HG02642 (cell line): ENCODE results near the gene UNC5A.

Experiments used
- ATAC-seq: cut with Tn5 transposase; IDR thresholded peaks from one replicate; pipeline ENCODE4 v1.9.1; 2021; ENCODE audit warnings: mild to moderate bottlenecking; ENCODE audit not compliant: unreplicated experiment, poor library complexity

UNC5A gene

DNA sequence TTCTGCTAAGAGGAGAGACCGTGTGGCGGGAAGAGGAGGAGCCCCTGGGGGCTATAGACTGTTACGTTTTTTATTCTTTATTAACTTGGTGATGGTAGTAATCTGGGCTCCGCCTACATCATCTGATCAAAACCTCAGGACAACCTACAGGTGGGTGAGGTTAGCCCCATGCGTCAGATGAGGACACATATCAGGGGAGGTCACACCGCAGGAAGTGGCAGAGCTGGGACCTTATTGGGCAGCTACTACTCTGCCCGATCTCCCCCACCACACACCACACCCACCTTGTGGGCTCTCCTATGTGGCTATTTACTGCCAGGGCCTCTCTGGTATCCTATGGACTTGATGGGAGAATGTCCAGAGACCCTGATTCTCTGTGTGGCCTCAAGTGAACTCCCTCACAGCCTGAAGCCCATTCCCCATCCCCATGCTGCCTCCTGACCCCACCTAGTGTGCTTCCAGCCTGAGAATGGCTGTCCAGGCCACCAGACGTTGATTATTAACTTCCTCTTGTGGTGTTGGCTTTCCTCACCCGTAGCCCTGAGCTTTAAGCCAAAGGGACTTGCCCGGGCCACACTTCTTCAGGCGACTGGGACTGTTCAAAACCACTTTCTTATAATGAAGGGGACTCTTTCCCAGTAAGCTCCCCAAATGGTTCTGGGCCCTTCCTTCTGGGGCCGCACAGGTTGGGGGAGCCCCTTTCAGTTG, 8.2 kb downstream of the UNC5A start:
- ATAC-seq, result peak; percentile 51

DNA sequence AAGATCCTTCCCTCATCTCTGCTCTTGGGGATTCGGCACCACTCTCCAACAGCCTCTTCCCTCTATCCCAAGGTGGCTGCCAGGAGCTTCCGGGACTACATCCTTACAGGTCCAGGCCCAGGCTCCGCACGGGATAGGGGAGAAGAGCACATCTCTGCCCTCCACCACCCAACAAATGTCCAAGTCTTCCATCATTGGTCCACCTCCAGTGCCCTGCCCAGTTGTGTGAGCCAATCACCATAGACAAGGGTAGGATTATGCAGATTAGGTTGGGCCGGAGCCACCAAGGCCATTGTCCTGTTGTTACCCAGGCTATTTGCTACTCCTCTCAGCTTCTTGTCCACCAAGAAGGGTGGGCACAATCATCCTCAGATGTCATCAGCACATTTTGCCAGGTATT, 9.1 kb downstream of the UNC5A start:
- ATAC-seq, result no peak

- ATAC-seq, result no peak
These were observed 10.6 kb downstream of the UNC5A start for GRCh38 chr5:176820937-176821336.

GRCh38 chr5:176821441-176821840, 11.1 kb downstream of the UNC5A start:
- ATAC-seq, result no peak

DNA sequence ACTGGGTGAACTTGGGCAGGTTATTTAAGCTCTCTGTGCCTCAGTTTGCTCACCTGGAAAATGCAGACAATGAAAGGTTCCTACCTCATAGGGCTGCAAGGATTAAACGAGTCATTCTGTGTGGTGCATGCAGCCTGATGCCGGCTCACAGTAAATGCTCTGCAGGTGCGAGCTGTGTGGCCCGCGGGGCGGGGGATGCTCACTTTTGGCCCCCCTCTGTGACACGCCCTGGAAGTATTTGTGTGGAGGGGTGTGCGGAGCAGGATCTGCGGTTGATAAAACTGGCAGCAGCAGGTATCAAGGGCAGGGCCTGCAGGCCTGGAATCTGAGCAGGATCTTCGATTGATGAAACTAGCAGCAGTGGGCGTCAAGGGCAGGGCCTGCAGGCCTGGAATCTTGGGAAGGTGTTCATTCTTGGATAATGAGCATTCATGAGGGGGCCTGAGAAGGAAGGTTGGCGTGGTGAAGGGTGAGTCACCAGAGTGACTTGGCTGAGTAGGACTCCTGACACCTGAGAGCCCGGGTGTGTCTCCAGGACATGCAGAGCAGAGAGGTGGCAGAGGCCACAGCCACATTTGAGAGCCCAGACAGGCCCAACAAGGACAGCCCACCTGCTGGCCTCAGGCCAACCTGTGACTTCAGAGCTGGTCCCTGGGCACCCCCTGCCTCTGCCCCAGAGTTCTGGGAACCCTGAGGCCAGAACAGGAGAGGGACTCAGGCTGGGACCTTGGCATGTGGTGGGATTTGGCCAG, 11.9 kb downstream of the UNC5A start:
- no peak for ATAC-seq

GRCh38 chr5:176822793-176823481, 12.6 kb downstream of the UNC5A start:
- ATAC-seq, result no peak

DNA sequence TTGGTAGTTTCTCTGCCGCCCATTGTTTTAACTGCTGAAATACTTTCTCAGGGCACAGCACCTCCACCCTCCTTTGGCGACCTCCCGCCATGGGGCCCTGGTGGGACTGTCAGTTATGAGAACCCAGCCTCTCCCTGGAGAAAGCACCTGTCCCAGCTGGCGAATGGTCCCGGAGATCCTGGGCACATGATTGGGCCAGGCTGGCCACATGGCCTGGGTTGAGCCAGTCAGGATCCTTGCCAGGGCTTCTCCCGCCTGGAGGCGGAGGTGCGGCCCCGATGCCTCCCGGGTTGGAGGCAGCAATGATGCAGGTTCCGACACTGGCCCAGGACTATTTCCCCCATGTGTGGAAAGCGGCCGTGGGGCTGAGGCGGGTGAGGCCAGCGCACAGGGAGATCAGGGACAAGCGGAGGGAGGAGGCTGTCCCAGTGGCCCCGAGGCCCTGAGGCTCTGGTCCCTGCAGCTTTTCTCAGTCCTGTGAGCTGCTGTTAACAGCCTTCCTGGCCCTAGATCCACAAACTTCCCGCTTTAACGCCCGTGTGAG, 13.6 kb downstream of the UNC5A start:
- ATAC-seq, result no peak

GRCh38 chr5:176824604-176825003, 14.2 kb downstream of the UNC5A start:
- ATAC-seq, result no peak

DNA sequence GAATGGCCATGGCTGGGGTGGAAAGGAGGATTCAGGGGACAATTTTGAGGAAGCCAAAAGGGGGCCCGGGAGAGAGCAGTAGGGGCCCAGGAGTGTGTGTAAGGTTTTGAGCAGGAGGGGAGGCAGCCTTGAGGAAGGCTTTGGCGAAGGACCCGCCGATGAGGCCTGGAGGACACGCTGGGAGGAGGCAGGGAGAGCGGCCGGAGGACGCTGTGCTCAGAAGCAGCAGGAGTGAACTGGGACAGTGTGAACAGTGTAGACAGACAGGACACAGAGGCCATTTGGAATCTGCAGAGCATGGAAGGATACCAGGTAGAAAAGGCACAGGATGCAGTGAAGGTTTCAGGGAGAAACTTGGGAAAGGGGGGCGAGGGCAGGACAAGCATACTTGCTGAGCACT, 14.9 kb downstream of the UNC5A start:
- no peak for ATAC-seq

- ATAC-seq, result no peak
These were observed 15.6 kb downstream of the UNC5A start for GRCh38 chr5:176825957-176826356.

DNA sequence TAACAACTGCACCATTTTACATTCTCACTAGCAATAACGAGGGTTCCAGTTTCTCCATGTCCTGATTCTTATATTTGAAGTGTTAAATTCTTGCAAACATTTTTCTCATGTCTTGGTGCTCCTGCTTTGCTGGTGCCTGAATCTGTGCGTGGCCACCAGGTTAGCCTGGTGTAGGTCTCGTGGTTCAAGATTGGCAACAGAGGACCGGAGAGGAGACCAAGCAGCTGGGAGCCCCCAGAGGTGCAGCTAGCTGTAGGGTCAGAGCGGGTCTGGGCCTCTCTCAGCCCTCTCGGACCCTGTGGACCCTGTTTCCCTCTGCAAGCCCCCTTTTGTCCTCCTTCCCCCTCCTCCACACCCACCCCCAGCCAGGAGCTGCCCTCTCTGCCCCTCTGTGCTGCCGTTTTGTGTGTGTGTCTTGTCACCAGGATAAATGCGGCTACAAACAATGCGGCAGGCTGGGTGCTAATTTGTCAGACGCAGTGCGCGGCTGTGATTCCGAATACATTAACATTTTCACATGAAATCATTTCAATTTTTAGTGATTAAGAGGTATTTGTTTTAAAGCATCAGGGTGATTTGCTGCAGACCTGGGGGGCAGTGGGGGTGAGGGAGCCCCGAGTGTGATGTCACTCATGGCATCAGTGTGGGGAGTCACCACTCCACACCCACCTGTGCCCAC, 17.5 kb downstream of the UNC5A start:
- no peak for ATAC-seq

- no peak for ATAC-seq
These were observed 19.0 kb downstream of the UNC5A start for GRCh38 chr5:176829320-176829719.

GRCh38 chr5:176830422-176830994, 20.1 kb downstream of the UNC5A start:
- no peak for ATAC-seq

GRCh38 chr5:176830995-176831423, 20.6 kb downstream of the UNC5A start:
- no peak for ATAC-seq

- no peak for ATAC-seq
These were observed 21.1 kb downstream of the UNC5A start for GRCh38 chr5:176831425-176831824.

GRCh38 chr5:176832162-176832561, 21.8 kb downstream of the UNC5A start:
- no peak for ATAC-seq

GRCh38 chr5:176833286-176833685, 22.9 kb downstream of the UNC5A start:
- ATAC-seq, result no peak

DNA sequence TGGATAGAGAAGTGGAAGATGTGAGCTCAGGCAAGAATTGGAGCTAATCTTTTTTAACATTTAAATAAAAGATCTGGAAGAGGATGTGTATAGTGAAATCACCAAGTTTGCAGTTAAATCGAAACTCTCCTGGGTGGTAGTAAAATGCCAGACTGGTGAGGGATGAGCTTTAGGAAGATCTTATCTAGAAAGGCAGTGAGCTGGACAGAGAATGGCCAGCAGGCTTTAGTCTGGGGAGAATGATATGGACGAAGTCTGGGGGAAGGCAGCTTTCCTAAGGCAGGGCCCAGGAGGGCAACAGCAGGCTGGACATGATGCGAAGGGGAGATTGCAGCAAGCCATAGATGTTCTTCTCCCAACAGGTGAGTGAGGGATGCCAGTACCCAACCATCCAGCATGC, 25.6 kb downstream of the UNC5A start:
- no peak for ATAC-seq

GRCh38 chr5:176836811-176837706, 26.7 kb downstream of the UNC5A start:
- no peak for ATAC-seq
